NOMO-1 (cell line): ENCODE results near the gene HOXC10.

Source experiments
- DNase-seq, 2 experiments: peaks; one replicate each; lab custom pipeline; 2025; ENCODE audit not compliant: unreplicated experiment in 2 of 2; lab: John Stamatoyannopoulos, UW

HOXC10 gene

GRCh38 chr12:54037360-54038283 is 52.7 kb downstream of the HOXC10 start:
- no peak for DNase-seq

- no peak for DNase-seq
Observed at GRCh38 chr12:54038284-54038870, 53.4 kb downstream of the HOXC10 start.

GRCh38 chr12:54038871-54039414 is 54.0 kb downstream of the HOXC10 start:
- no peak for DNase-seq

GRCh38 chr12:54039417-54040147 is 54.6 kb downstream of the HOXC10 start:
- DNase-seq: no peak
